Activated T-helper 1 cell treated with Interleukin-2 at 50 U/mL for 16 hours (primary cell): Measurements from ENCODE around the gene SPATA17.

Experiments
- DNase-seq: peaks from one replicate; pipeline ENCODE4 v3.0.0-alpha.2; 2020; ENCODE audit warnings: low read depth

Gene SPATA17

GRCh38 chr1:217847643-217848042, 216.5 kb downstream of the SPATA17 start:
- DNase-seq, result no peak

- no peak for DNase-seq
Measured at GRCh38 chr1:217856342-217857034, 225.3 kb downstream of the SPATA17 start.

- DNase-seq, result no peak
Measured at GRCh38 chr1:217857061-217857460, 225.9 kb downstream of the SPATA17 start.

- DNase-seq, result no peak
Measured at GRCh38 chr1:217861658-217862057, 230.5 kb downstream of the SPATA17 start.

- DNase-seq, result no peak
Measured at GRCh38 chr1:217867446-217867995, 236.4 kb downstream of the SPATA17 start.

GRCh38 chr1:217871955-217872354, 240.8 kb downstream of the SPATA17 start:
- no peak for DNase-seq

GRCh38 chr1:217875229-217875628, 244.1 kb downstream of the SPATA17 start:
- no peak for DNase-seq

GRCh38 chr1:217876401-217876800, 245.3 kb downstream of the SPATA17 start:
- DNase-seq, result no peak

- no peak for DNase-seq
Measured at GRCh38 chr1:217876896-217877295, 245.8 kb downstream of the SPATA17 start.

- no peak for DNase-seq
Measured at GRCh38 chr1:217881131-217881543, 250.0 kb downstream of the SPATA17 start.

GRCh38 chr1:217881607-217882332, 250.6 kb downstream of the SPATA17 start:
- DNase-seq, result no peak

- DNase-seq, result no peak
Measured at GRCh38 chr1:217885181-217885580, 254.0 kb downstream of the SPATA17 start.

- no peak for DNase-seq
Measured at GRCh38 chr1:217888328-217888727, 257.2 kb downstream of the SPATA17 start.

GRCh38 chr1:217889401-217889800, 258.3 kb downstream of the SPATA17 start:
- DNase-seq, result no peak

- DNase-seq, result no peak
Measured at GRCh38 chr1:217891966-217892365, 260.8 kb downstream of the SPATA17 start.

- no peak for DNase-seq
Measured at GRCh38 chr1:217892750-217893149, 261.6 kb downstream of the SPATA17 start.

- no peak for DNase-seq
Measured at GRCh38 chr1:217895841-217896240, 264.7 kb downstream of the SPATA17 start.

GRCh38 chr1:217896490-217896889, 265.3 kb downstream of the SPATA17 start:
- DNase-seq, result no peak

- no peak for DNase-seq
Measured at GRCh38 chr1:217897100-217897499, 266.0 kb downstream of the SPATA17 start.

GRCh38 chr1:217899614-217900013, 268.5 kb downstream of the SPATA17 start:
- no peak for DNase-seq

- DNase-seq, result no peak
Measured at GRCh38 chr1:217907504-217907903, 276.4 kb downstream of the SPATA17 start.

GRCh38 chr1:217910203-217910602, 279.1 kb downstream of the SPATA17 start:
- DNase-seq, result no peak

GRCh38 chr1:217910791-217911320, 279.7 kb downstream of the SPATA17 start:
- no peak for DNase-seq
